IPS-18c (cell line): ENCODE measurements around the gene SH3PXD2B.
"Not testable (repeated sequence)": the region's sequence is repeated elsewhere in the genome, so short reads cannot be mapped to it uniquely, and the experiment has no call there.

Source experiments
- H3K4me3 ChIP-seq: 2 replicates; pipeline ENCODE4 v1.7.0; 2013; ENCODE audit warnings: low read depth, mild to moderate bottlenecking, low read length, moderate library complexity; ENCODE audit not compliant: insufficient read depth
- H3K9me3 ChIP-seq: one replicate; pipeline ENCODE4 v1.6.1; 2013; ENCODE audit warnings: mild to moderate bottlenecking, low read length, moderate library complexity; ENCODE audit not compliant: control insufficient read depth, insufficient read depth

SH3PXD2B gene

DNA sequence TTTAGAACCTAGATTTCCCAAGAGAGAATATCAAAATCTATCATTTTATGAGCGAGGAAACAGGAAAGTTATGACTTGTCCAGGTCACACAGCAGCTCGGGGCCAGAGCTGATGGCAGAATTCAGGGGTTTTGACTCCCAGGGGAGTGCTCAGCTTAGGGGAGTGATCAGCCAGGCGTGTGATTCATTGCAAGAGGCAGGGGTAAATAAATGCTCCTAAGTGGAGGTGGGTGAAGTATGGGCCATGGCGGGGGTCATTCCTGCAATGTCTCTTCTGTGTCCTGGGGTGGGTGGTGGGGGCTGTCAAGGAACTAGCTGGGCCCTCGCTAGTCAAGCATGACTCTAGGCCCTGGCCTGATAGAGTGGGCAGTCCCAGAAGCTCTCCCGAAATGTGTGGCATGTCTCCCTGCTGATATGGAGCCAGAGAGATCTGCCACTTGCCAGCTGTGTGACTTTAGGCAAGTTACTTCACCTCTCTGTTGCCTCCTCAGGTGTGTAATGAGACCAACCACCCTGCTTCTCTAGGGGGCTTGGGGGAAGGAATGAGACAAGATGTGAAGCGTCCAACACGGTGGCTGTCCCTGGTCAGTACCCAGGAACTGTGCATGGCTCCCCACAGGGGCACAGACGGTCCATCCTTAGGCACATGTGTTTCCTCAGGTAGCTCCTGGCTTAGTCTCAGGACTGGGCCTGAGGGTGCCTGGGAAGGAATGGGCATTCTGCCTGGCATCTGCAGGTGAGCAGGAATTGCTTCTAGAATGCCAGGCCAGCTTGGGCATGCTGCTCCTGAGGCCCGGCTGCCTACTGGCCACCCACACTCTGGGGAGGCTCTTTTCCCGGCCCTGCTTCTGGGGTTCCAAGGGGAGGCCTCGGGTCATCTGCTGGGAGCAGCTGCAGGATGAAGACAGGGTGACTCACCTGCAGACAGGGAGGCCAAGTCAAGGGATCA, 36.5 kb upstream of the SH3PXD2B start:
- Histone ChIP-seq H3K4me3 (no peak overlapping the region), H3K9me3 (peaks cover 3% of the 10 kb centered on the region)

DNA sequence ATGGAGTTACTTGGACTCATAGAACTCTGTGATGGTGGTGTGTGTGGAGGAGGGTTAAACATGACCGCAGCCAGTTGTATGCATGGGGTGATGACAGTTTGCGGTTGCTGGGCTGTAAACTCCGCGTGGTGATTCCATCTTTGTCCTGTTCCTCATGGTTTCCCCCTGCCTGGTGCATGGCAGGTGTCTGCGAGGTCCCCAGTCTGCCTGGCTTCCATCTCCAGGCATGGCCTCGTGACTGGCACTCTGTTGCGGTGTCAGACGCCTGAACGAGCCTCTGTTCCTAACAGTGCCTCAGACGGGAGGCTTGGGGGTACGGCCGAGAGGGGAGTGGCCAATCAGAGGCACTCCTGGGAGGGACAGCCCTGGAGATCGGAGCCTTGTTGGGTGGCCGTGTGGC, 33.9 kb upstream of the SH3PXD2B start:
- no peaks in the 10 kb centered on the region for H3K9me3 ChIP-seq
- H3K4me3 ChIP-seq, result no peak overlapping the region

DNA sequence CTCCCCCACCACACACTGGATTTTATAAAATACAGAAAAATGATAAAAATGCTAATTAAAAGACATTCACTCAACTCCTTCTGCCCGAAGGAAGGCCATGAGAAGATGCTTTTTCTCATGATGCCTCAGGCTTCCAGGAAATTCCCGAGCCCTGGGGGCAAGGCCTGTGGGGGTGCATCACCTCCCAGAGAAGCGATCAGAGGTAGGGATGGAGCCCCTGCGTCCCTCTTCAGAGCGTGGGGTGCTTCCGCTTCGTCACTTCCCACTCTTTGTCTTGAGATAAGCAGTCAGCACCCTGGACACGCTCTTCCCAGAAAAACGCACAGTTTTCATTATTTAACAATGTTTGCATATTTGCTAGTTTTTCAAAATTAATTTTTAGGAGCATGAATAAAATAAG, 33.3 kb upstream of the SH3PXD2B start:
- Histone ChIP-seq H3K9me3 (no peaks in the 10 kb centered on the region), H3K4me3 (no peak overlapping the region)

DNA sequence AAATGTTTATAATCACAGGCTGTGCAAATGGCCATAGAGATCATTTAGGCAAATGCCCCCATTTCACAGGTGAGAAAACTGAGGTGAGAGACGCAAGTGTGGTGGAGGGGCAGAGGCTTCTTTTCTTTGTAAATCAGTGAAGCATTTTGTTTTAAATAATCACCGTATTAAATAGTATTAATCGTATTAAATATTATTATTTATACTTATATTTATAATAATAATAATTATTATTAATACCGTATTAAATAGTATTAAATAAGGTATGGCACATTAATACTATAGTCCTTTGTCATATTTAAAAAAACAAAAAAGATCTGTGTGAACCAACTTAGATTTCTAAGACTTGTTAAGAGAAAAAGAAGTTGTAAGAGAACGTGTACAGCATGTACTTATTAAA, 32.6 kb upstream of the SH3PXD2B start:
- Histone ChIP-seq H3K9me3 (no peaks in the 10 kb centered on the region), H3K4me3 (no peak overlapping the region)

DNA sequence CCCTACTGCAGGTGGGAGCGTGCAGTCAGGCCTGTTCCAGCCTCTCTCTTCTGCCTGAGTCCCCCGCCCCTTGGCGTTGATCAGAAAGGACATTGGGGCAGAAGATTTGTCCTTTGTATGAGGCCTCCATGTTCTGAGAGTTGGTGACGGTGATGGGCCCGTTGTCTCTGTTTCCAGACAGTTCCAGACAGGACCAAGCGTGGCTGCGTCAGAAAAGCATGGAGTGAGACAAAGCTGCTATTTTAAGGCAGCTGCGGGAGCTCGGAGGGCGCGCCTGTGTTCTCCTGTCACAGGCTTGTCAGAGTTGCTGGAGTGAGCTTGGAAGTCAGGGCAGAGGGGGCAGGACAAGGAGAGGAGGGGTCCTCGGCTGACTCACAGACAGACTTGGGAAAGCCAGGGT, 32.1 kb upstream of the SH3PXD2B start:
- Histone ChIP-seq H3K4me3 (no peak overlapping the region), H3K9me3 (no peaks in the 10 kb centered on the region)

DNA sequence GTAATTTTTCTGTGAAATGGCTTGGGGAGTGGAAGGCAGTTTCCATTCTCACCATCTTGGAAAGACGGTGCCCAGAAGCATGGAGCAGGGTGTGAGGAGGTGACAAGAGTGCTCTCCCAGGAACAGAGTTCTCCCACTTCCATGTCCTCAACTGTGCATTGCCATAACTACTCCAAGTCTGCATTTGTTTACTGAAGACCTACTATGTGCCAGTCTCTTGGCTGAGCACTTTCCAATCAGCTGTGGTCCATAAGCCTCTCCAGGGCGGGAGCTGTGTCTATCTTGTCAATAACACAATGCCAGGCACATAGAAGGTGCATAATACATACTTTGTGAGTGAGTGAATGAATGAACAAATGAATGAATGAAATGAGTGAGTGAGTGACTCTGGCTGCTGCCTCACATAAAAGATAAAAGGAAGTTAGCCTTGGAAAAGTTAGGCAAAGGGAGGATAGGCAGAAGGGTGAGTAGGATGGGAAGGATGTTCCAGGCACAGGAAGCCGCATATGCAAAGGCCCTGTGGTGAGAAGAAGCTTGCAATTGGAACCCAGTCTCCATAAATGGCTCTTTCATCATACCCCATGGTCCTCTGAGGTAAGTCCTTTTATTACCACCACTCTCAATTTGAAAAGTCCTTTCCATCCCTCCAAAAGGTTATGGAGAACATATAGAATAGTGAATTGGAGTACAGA, 31.3 kb upstream of the SH3PXD2B start:
- Histone ChIP-seq H3K4me3 (no peak overlapping the region), H3K9me3 (peaks cover 2% of the 10 kb centered on the region)

DNA sequence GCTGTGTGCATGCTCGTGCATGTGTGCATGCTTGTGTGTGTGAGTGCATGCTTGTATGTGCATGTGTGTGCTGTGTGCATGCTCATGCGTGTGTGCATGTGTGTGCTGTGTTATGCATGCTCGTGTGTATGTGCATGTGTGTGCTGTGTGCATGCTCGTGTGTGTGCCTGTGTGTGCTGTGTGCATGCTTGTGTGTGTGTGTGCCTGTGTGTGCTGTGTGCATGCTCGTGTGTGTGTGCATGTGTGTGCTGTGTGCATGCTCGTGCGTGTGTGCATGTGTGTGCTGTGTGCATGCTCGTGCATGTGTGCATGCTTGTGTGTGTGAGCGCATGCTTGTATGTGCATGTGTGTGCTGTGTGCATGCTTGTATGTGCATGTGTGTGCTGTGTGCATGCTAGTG, 30.3 kb upstream of the SH3PXD2B start:
- H3K9me3 ChIP-seq, result peaks cover 2% of the 10 kb centered on the region
- no peak overlapping the region for H3K4me3 ChIP-seq

DNA sequence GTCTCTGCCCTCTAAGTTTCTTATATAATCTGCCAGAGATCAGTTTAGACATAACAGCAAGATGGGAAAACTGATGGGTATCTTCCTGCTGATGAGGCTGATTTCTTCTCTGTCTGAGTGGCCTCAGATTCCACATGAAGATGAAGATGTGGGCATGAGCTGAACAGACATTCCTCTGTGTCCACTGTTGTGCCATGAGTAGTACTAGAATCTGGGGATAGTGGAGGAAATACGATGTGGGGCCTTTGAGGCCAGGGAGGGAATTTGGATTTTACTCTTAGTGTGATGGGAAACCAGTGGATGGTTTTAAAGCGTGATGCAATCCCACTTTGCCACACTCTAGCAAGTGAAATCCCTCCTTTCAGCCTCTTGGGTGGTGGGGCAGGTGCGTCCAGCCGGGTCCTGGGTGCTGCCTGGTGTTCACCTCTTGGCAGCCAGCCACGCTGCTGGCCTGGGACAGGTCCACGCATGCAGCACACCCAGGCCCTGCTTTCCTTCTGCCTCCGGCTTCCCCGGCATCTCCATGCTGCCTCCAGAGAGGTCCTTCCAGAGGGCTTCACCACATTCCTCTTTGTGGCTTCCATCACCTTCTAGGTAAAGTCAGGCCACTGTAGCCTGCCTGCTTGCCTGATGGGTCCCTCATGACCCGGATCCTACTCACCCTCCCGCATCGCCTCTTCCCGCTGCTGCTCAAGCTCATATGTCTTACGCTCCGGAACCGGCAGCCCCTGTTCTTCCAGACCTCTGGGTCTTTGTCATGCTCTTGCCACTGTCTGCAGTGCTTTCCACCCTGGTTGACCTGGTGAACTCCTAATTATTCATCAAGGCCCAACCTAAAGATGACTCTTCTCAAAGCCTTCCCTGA, 28.1 kb upstream of the SH3PXD2B start:
- no peak overlapping the region for H3K4me3 ChIP-seq
- H3K9me3 ChIP-seq, result peaks cover 2% of the 10 kb centered on the region

DNA sequence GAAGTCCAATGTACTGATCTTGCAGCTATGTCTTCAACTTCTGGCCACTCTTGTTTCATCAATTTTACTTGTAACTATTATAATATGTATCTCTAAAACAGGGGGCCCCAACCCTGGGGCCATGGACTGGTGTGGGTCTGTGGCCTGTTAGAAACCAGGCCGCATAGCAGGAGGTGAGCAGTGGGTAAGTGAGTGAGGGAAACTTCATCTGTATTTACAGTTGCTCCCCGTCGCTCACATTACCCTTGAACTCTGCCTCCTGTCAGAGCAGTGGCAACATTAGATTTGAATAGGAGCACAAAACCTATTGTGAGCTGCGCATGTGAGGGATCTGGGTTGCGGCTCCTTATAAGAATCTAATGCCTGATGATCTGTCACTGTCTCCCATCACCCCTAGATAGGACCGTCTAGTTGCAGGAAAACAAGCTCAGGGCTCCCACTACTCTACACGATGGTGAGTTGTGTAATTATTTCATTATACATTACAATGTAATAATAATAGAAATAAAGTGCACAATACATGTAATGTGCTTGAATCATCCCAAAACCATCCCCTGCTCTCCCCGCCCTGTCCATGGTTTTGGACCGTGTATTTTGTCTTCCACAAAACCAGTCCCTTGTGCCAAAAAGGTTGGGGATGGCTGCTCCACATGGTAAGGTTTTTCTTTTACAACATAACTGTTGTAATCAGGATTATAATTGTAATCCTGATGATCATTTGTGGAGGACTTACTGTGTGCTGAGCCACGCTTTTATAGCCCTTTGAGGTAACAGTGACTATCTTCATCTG, 26.9 kb upstream of the SH3PXD2B start:
- Histone ChIP-seq H3K9me3 (peaks cover 2% of the 10 kb centered on the region), H3K4me3 (no peak overlapping the region)

DNA sequence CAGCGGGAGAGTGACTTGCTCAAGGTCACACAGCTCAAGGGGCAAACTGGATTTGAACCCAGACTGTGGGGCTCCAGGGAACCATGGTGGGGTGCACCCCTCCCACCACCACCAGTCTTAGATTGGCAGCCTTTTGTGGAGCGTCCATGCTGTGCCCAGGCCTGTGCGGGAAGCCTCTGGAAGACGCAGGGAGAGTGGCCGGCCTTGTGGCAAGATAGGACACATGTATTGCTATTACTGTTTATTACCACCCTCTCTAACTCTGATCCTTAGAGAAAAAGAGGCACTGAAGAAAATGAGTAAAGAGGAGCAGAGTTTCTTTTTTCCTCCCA, 25.4 kb upstream of the SH3PXD2B start:
- Histone ChIP-seq H3K4me3 (no peak overlapping the region), H3K9me3 (peaks cover 2% of the 10 kb centered on the region)

DNA sequence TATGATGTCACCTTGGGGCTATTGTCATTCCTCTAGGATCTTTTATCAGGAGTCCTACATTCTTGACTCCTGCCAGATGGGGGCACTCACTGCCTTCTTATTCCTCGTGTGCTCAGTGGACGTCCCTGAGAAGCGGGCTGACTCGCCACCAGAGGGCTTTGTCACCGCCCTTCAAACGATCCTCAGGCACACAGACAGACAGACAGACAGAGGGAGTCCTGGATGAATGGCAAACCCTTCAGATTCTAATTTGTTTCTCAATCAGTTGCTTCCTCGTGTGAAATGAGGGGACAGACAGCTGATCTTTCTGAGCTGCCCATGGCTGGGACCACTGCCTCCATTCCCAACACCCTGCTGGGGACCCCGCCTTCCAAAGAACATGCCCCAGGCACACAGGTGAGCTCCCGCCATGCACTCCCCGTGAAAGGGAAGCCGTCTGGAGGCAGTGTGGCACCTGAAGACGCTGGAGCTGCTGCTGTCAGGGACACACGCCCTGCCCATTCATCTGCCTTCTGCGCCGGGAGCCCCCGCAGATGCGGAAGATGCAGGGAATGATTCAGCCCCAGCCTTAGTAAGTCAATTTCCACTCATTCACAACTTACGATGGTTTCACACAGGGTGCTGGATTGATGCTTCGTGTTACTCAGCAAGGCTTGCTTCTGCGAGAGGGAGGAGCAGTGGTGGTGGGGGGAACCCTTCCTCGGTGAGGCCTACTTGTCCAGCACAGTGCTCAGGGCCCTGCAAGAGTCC, 24.9 kb upstream of the SH3PXD2B start:
- no peak overlapping the region for H3K4me3 ChIP-seq
- H3K9me3 ChIP-seq, result peaks cover 2% of the 10 kb centered on the region

DNA sequence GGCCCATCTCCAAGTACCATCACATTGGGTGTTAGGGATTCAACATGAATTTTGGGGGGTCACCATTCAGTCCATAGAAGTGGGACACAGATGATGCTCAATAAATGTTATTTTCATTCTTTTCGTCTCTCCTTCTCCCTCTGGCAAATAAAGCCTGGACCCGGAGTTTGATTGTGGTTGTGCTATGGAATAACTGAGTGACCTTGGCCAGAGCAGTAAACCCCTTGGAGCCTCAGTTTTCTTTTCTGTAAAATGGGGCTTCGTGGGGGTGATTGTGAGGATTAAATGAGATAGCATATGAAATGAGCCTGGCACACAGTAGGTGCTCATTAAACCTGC, 24.3 kb upstream of the SH3PXD2B start:
- H3K4me3 ChIP-seq, H3K9me3 ChIP-seq: not testable (repeated sequence)

DNA sequence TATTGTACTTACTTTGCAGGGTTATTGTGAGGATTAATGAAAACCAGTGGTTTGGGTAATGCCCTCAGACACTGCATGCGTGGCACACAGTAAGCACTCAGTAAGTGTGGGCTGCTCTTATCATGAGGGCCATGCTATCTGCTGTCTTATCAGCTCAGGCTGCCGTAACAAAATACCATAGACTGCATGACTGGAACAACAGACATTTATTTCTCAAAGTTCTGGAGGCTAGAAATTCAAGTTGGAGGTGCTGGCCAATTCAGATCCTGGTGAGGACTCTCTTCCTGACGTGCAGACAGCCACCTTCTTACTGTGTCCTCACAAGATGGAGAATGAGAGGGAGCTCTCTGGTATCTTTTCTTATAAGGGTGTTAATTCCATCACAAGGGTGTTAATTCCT, 23.9 kb upstream of the SH3PXD2B start:
- H3K4me3 ChIP-seq, result no peak overlapping the region
- H3K9me3 ChIP-seq, result peaks cover 2% of the 10 kb centered on the region

DNA sequence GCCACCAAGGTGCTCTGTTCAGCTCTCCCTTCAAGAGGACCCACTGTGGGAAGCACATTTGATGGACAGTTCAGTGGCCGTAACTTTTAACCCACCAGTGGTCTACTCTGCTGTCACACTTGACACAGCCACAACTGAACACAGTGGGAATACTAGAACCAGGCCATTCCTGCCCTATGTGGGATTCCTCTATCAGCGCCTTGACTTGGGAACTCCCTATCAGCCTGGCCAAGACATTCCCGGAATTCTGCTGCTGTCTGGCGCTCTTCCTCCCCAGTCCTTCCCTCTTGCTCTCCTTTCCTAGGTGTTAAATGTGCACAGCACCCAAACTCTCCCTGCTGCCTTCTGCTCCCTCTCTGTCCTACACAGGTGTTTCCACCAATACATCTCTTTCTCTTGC, 23.1 kb upstream of the SH3PXD2B start:
- Histone ChIP-seq H3K4me3 (no peak overlapping the region), H3K9me3 (peaks cover 2% of the 10 kb centered on the region)

DNA sequence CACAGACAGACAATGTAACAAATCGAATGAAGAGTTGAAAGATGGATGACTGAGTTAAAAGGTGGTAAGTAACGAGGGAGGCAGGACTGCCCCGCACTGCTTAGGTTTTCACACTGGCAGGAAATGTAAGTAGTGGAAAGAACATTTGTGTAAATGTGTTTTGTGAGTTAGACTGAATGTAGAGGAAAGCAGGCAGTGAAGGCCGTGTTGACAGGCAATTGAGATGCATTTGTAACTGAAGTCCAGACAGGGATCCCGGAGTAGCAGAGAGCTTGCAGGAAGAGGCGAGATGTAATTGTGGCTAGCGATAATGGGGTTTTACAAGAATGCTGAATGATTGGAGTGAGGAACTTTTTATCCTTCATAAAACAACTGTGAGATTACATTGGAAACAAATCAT, 20.0 kb upstream of the SH3PXD2B start:
- no peak overlapping the region for H3K4me3 ChIP-seq

DNA sequence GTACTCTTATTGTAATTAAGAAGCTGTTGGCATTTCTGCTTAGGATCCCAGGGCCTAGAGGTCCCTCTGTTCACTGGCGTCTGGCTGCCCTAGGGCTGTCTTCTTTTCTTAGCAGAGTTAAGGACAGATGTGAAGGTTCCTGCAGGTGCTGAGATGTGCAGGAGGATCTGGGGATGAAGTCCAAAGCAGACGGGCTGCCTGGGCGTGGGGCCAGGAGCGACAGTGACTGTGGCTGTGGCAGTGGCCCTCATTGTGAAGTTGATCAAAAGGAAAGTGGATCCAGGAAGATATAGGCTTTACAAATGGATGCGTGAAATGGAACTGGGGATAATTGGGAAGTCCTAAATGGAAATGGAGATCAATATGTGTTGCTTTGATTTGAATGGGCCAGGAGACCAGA, 19.1 kb upstream of the SH3PXD2B start:
- Histone ChIP-seq H3K4me3 (no peak overlapping the region), H3K9me3 (no peaks in the 10 kb centered on the region)

More for the DNA sequence above, 20.0 kb upstream of the SH3PXD2B start:
- no peaks in the 10 kb centered on the region for H3K9me3 ChIP-seq
